GM18909 (cell line): ENCODE results near the gene STARD10.

Source experiments
- ATAC-seq: cut with Tn5 transposase; IDR thresholded peaks from one replicate; pipeline ENCODE4 v1.9.1; 2021; ENCODE audit warnings: mild to moderate bottlenecking; ENCODE audit not compliant: unreplicated experiment, poor library complexity

The STARD10 gene

GRCh38 chr11:72750556-72751115, 43.2 kb downstream of the STARD10 start:
- no peak for ATAC-seq

- ATAC-seq = no peak
Observed at GRCh38 chr11:72750086-72750485, 43.8 kb downstream of the STARD10 start.

- ATAC-seq = no peak
Observed at GRCh38 chr11:72747289-72747855, 46.5 kb downstream of the STARD10 start.

- no peak for ATAC-seq
Observed at GRCh38 chr11:72746821-72747220, 47.0 kb downstream of the STARD10 start.

GRCh38 chr11:72745925-72746550, 47.8 kb downstream of the STARD10 start:
- no peak for ATAC-seq

- ATAC-seq = no peak
Observed at GRCh38 chr11:72745511-72745910, 48.3 kb downstream of the STARD10 start.

- ATAC-seq = no peak
Observed at GRCh38 chr11:72744474-72744873, 49.4 kb downstream of the STARD10 start.

GRCh38 chr11:72743321-72744221, 50.3 kb downstream of the STARD10 start:
- ATAC-seq = peak; percentile 65

- ATAC-seq = no peak
Observed at GRCh38 chr11:72742513-72743320, 51.1 kb downstream of the STARD10 start.

GRCh38 chr11:72741849-72742512, 51.9 kb downstream of the STARD10 start:
- ATAC-seq = no peak

GRCh38 chr11:72741429-72741833, 52.4 kb downstream of the STARD10 start:
- no peak for ATAC-seq

GRCh38 chr11:72740562-72741428, 53.1 kb downstream of the STARD10 start:
- ATAC-seq = no peak

GRCh38 chr11:72740060-72740424, 53.8 kb downstream of the STARD10 start:
- ATAC-seq = no peak

- ATAC-seq = no peak
Observed at GRCh38 chr11:72739240-72740059, 54.4 kb downstream of the STARD10 start.

- peak; percentile 36 for ATAC-seq
Observed at GRCh38 chr11:72738199-72739141, 55.4 kb downstream of the STARD10 start.

- no peak for ATAC-seq
Observed at GRCh38 chr11:72737336-72737735, 56.5 kb downstream of the STARD10 start.
